Thoracic aorta (tissue), 2 donors: ENCODE data around the gene ENTPD7. TPM values are rescaled to one million over a fixed set of nuclear protein-coding genes. Genes with fewer than 3 reads are reported as not detected.

Experiments used
- ATAC-seq: fragments of 150-250 bp; one replicate; pipeline ENCODE4 v1.8.0; 2017; ENCODE audit warnings: low read depth; ENCODE audit not compliant: insufficient number of reproducible peaks, low FRiP score
- DNase-seq: peaks from one replicate; pipeline ENCODE4 v3.0.0-alpha.2; 2020; ENCODE audit warnings: low spot score
- H3K27ac ChIP-seq, 2 donors: fragments of 200-600 bp; sonication (generic); 1 replicate in 1 of 2; 2 replicates in 1 of 2; pipeline ENCODE4 v1.5.1; 2016; ENCODE audit warnings: mild to moderate bottlenecking in 2 of 2, moderate library complexity in 2 of 2
- H3K27me3 ChIP-seq: fragments of 200-600 bp; sonication (generic); replicated peaks from 2 replicates; pipeline ENCODE4 v1.6.0; 2016; ENCODE audit warnings: mild to moderate bottlenecking; ENCODE audit not compliant: insufficient read depth
- H3K36me3 ChIP-seq: fragments of 200-600 bp; sonication (generic); one replicate; pipeline ENCODE4 v1.5.1; 2016
- H3K4me1 ChIP-seq, 2 donors: fragments of 200-600 bp; sonication (generic); 1 replicate in 1 of 2; 2 replicates in 1 of 2; pipeline versions ENCODE4 v1.5.1 to v1.6.0; 2016; ENCODE audit warnings: low read depth in 2 of 2, mild to moderate bottlenecking in 1 of 2; ENCODE audit not compliant: control insufficient read depth in 1 of 2
- H3K4me3 ChIP-seq: fragments of 200-600 bp; sonication (generic); 2 replicates; pipeline ENCODE4 v1.5.1; 2016; ENCODE audit warnings: mild to moderate bottlenecking
- H3K9me3 ChIP-seq: fragments of 200-600 bp; sonication (generic); 2 replicates; pipeline ENCODE4 v1.5.1; 2016
- total RNA-seq, 2 donors: library from RNA; depleted of rRNA; stranded (reverse); fragments of >200 nt; gene quantifications; one replicate each; pipeline versions ENCODE4 v1.1.0 to v1.2.3, GENCODE V29; 2016
- TF ChIP-seq, protein P1 (sequence below): fragments of 200-600 bp; sonication (generic); IDR thresholded peaks from one replicate; pipeline ENCODE4 v1.5.1; 2019; ENCODE audit warnings: antibody characterized with exemption

The ENTPD7 gene
- total RNA-seq, 2 donors from 2014 or later = 8.1 to 14.8 TPM

DNA sequence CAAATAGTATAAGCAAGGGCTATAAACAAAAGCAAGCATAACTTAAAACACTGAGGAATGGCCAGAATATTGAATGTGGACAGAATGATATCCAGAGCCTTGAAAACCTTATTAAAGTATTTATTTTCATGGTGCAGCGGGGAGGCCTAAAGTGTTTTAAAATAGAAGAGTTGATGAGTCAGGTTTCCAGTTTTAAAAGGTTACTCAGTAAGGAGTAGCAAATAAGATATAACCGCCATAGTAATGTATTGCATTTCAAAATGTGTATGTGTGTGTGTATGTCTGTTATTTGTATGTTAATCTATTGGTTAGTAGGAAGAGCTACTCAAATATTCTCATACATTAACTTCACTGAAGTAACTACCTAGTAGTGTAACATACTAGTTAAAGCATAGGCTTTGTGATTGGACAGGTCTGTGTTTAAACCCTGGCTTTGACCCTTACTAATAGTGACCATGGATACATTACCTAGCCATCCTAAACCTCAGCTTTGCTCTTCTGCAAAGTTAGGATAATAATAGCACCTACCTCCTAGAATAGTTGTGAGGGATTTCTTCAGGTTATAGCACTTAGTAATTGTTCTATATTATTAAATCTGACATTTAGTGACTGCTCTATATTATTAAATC lies 89.6 kb downstream of the ENTPD7 start:
- no peak overlapping the region for H3K4me3 ChIP-seq
- H3K36me3 ChIP-seq = peaks cover 27% of the 10 kb centered on the region
- DNase-seq = no peak
- no peak overlapping the region for H3K27ac ChIP-seq
- no peaks in the 10 kb centered on the region for H3K9me3 ChIP-seq
- peaks cover 3% of the 10 kb centered on the region in 2 donors for H3K4me1 ChIP-seq
- no peak for ATAC-seq
- TF ChIP-seq, protein P1, sequence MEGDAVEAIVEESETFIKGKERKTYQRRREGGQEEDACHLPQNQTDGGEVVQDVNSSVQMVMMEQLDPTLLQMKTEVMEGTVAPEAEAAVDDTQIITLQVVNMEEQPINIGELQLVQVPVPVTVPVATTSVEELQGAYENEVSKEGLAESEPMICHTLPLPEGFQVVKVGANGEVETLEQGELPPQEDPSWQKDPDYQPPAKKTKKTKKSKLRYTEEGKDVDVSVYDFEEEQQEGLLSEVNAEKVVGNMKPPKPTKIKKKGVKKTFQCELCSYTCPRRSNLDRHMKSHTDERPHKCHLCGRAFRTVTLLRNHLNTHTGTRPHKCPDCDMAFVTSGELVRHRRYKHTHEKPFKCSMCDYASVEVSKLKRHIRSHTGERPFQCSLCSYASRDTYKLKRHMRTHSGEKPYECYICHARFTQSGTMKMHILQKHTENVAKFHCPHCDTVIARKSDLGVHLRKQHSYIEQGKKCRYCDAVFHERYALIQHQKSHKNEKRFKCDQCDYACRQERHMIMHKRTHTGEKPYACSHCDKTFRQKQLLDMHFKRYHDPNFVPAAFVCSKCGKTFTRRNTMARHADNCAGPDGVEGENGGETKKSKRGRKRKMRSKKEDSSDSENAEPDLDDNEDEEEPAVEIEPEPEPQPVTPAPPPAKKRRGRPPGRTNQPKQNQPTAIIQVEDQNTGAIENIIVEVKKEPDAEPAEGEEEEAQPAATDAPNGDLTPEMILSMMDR = no peak
- no peaks in the 10 kb centered on the region for H3K27me3 ChIP-seq

DNA sequence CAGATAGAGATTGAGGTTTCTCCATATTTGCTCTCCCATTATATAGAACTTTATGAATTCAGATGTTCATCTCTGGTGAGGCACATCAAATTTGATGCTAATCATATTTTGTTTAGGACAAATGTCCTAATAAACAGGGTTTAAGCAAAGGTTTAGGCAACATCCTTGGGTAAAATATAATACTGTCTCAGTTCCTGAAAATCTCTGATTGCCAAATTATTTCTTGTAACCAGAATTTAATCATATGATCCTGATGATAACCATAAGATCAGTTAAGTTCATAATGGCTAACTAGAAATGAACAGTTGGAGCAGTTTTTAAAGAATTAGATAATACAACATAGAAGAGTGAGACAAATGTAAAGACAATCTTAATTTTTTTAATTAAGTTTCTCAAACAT lies 91.3 kb downstream of the ENTPD7 start:
- no peaks in the 10 kb centered on the region for H3K4me1 ChIP-seq
- TF ChIP-seq, protein P1 = no peak
- no peaks in the 10 kb centered on the region for H3K27me3 ChIP-seq
- ATAC-seq (no peak), DNase-seq (no peak)
- H3K36me3 ChIP-seq = peaks cover 32% of the 10 kb centered on the region
- no peak overlapping the region for H3K4me3 ChIP-seq
- no peaks in the 10 kb centered on the region for H3K9me3 ChIP-seq
- H3K27ac ChIP-seq = no peak overlapping the region

DNA sequence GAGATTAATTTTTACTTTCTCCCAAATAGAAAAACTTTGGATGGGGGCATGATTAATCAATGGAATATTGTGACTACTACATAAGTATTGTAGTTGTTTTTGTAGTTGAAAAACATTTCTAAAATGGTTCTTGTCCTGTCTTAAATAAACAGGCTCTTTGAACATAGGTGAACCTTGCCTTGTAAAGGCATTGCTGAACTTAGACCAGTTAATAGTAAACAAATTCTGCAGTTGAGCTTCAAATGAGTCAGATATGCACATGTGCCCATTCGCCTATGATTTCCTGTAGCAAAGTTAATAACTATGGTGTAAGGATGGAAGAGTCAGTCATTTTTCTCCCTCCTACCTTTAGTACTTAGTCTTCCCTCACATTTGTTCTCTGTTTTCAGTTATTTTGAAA lies 95.4 kb downstream of the ENTPD7 start:
- H3K27me3 ChIP-seq = no peaks in the 10 kb centered on the region
- ATAC-seq (no peak), DNase-seq (no peak)
- H3K9me3 ChIP-seq = no peaks in the 10 kb centered on the region
- H3K4me1 ChIP-seq = no peaks in the 10 kb centered on the region
- H3K4me3 ChIP-seq = no peak overlapping the region
- peaks cover 41% of the 10 kb centered on the region for H3K36me3 ChIP-seq
- TF ChIP-seq, protein P1 = no peak
- no peak overlapping the region for H3K27ac ChIP-seq

Other genes starting within 250 kb of the ENTPD7 start
- 10 to 100 TPM; 12.3 to 14.3 TPM for gene GOT1, start 228.9 kb upstream of the ENTPD7 start, total RNA-seq
- gene NKX2-3, start 126.6 kb upstream of the ENTPD7 start, total RNA-seq = under 1 TPM in 1 of 2 donors, not detected in 1; 0.42 TPM
- 10 to 100 TPM; 50.1 to 53.3 TPM for gene SLC25A28, start 39.1 kb upstream of the ENTPD7 start, total RNA-seq
- 10 to 100 TPM; 12.5 to 19.8 TPM for gene COX15, start 72.6 kb downstream of the ENTPD7 start, total RNA-seq
- gene CUTC, start 72.7 kb downstream of the ENTPD7 start, total RNA-seq = 10 to 100 TPM; 13.8 to 16.7 TPM
- gene ABCC2, start 123.1 kb downstream of the ENTPD7 start, total RNA-seq = 1 to 10 TPM in 1 of 2 donors, under 1 TPM in 1; 0.71 to 1.2 TPM